GM18870 (cell line): Measurements from ENCODE around the gene XPNPEP3.
"Not testable (repeated sequence)": the region's sequence is repeated elsewhere in the genome, so short reads cannot be mapped to it uniquely, and the experiment has no call there.

Experiments used
- ATAC-seq: cut with Tn5 transposase; IDR thresholded peaks from one replicate; pipeline ENCODE4 v1.9.1; 2021; ENCODE audit warnings: moderate library complexity; ENCODE audit not compliant: unreplicated experiment

Gene XPNPEP3

GRCh38 chr22:40856513-40857308 is at the start of gene XPNPEP3, which contains the start of gene ST13:
TSS of gene XPNPEP3 (plus strand) at chr22:40857148. CDS start at chr22:40857182, 34 bp downstream.
TSS of gene ST13 (minus strand) at chr22:40856639. CDS start at chr22:40856540, 99 bp downstream.
- ATAC-seq, result peak; percentile 74

- no peak for ATAC-seq
Observed at GRCh38 chr22:40808018-40808841, 48.7 kb upstream of the XPNPEP3 start.

- ATAC-seq, result no peak
Observed at GRCh38 chr22:40813912-40814315, 43.0 kb upstream of the XPNPEP3 start.

- ATAC-seq, result no peak
Observed at GRCh38 chr22:40817737-40818136, 39.2 kb upstream of the XPNPEP3 start.

DNA sequence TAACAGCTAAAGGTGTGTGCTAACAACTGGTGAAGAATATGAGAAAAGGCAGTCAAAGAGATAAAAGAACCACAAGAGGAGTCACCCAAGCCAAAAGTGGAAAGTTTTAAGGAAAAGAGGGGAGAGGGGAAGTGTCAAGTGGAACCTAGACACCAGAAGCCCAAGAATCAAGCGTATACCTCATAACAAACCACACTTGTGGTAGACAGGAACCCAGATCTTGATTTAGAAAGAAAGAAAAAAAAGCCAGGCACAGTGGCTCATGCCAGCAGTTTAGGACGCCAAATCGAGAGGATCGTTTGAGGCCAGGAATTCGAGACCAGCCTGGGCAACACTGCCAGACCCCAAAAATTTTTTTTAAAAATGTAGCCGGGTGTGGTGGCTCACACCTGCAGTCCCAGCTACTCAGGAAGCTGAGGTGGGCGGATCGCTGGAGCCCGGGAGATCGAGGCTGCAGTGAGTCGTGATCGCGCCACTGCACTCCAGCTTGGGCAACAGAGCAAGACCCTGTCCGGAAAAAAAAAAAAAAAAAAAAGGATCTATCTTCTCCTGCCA is 38.7 kb upstream of the XPNPEP3 start:
- no peak for ATAC-seq

DNA sequence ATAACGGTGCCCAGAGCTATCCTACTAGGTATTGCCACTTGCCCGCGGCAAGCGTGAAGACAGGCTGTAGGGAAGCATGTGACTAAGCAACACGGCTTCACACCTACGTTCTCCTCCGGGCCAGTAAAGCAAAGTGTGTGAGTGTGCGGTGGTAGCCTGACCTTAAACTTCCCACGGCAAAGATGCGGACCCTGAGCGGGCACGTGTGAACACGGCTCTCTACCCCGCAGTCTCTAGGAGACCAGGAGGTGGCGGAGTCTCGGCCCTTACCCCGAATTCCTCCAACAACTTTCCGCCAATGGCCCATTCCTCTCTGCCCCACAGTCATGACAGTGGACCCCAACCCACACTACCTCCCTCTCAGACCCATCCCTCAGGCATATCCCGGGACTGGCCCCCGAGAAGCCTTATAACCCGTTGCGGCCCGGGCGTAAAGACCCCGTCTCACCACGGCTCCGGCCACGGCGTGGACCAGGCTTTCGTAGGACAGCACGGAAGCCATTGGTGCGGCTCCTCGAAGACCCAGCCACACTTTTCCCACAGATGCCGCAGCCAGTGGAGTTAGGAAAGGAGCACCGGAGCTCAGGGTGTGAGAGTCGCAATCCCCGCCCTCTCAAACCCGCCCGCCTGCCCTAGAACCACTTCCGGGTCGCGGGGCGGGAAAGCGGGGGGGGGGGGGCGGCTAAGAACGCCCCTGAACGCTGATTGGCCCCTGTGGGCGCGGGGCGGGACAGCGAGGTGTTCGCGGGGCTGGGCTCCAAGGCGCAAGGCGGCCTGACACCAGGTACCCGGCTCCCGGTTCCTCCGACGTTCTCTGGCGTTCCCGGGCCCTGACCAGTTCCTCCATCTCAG is 38.0 kb upstream of the XPNPEP3 start, which contains the start of gene SLC25A17:
SLC25A17 (minus strand) TSS at position 600 of the 852 bp plus-strand sequence; CDS start at position 502, 98 bp downstream.
- ATAC-seq, result no peak

DNA sequence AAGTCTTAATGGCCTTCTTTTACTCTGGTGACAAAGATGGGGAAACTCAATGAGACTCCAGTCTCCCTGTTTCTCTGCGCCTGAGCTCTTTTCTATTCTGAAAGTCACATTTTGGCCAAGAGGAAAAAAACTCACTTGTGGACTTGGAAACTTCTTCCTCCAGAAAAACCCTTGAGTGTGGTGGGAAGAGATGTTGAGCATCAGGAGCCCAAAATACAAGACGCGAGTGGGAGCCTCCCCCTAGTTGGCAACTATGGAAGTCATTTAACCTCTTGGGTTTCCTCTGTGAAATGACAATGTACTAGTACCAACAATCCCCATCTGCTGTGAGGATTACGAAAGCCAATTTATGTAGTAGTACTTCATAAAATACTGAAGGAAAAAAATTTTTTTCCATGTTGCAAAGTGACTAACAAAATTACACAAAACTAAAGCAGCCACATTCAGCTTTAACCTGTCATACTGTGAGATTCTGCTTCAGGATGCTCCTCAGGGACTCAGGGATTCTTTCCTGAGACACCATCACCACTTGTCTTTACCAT is 37.3 kb upstream of the XPNPEP3 start:
- no peak for ATAC-seq

DNA sequence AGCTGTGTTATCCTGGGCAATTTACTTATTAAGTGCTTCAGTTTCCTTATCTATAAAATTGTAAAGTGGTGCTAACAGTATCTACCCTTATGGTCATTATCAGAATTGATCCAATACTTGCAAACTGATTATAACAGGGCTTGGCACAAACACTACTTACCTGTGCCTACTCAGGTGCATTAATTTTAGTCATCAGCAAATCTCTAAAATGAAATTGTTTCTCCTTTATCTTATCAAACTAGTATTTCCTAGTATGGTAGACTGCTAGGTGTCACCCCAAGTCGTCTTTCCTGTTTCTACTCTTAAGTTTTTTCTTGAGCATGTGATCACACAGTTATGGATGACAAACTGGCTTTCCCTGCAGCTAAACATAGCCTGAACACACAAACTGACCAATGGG is 33.5 kb upstream of the XPNPEP3 start:
- ATAC-seq, result no peak

DNA sequence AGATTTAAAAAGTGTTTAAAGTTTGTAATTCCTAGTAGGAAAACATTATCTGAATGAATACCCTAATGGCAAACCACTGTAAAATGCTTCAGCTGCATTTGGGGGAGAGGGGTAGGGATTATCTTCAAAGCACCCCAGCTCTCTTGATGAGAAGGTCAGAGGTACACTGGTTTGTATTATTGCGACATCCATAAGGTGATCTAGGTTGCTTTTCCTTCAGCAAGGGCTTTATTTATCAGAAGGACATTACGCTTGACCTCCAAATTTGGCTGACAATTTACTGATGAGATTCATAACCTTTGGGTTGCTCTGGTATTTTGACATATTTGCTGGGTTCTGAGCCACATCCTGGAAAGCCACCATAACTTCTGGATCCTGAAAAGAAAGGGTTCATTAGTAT is 30.7 kb upstream of the XPNPEP3 start:
- not testable (repeated sequence) for ATAC-seq

DNA sequence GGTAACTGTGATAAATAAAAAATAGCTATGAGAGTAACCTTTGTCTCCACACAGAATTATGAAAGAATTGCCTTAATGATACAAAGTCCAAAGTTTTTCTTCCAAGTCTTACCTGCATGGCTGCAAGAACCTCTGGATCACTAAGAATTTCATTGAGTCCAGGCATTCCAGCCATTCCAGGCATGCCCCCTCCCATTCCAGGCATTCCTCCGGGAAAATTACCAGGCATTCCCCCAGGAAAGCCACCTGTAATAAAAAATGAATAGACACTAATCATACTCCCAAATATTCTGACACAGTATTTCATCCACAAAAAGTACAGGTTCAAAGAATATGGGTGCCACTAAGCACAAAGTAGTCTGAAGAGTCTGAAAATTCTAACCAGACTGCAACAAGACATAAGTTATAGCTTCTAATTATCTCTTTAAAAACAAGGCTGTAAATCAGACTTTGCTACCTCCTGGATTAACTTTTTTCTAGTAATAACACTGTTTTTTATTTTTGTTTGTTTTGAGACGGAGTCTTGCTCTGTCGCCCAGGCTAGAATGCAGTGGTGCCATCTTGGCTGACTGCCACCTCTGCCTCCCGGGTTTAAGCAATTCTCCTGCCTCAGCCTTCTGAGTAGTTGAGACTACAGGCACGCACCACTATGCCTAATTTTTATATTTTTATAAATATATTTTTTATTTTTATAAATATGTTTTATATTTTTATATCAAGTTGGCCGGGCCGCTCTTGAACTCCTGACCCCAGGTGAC is 29.8 kb upstream of the XPNPEP3 start:
- no peak for ATAC-seq

DNA sequence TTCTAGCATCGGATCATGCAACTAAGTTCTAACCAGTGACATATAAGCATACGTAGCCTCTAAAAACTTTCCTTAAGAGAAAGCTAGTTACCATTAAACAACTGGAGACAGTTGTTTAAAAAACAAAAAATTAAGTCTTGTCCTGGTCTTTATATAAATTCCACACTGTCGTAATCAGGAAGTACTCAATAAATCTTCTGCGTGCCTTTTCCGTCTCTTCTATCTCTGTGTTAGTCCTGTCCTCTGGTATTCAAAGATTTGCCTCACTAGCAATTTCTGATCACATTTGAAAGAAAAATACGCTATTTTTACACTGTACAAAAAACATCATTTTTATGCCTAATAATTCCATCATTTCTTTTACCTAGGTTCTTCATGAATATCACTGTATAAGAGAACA is 27.8 kb upstream of the XPNPEP3 start:
- no peak for ATAC-seq

DNA sequence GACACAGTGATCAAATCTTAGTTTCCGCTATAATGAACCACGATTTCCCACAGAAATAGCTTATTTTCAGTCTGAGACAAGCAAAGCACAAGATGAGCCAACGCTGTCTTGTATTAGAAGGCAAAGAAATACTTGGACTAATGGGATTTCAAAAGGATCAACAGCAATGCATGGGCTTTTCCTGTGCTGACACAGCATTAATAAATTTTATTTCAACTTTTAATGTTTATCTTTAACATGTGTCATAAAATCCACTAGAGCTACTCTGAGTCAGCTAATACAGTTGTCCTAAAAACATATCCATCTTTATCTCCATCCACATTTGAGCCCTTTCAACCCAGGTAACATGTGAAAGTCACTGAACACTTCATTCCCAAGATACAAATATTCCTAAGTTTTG is 22.3 kb upstream of the XPNPEP3 start:
- ATAC-seq, result no peak

DNA sequence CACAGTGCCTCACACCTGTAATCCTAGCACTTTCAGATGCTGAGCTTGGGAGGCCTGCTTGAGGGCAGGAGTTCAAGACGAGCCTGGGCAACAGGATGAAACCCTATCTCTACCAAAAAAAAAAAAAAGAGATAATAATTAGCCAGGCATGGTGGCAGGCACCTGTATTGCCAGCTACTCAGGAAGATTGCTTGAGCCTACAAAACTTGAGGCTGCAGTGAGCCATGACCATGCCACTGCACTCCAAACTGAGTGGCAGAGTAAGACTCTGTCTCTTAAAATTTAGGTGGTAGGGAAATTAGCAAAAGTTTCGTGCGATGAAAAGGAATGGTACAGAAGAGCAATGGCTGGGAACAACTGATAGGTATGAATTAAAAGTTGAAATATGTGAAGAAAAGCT is 18.5 kb upstream of the XPNPEP3 start:
- ATAC-seq, result no peak

DNA sequence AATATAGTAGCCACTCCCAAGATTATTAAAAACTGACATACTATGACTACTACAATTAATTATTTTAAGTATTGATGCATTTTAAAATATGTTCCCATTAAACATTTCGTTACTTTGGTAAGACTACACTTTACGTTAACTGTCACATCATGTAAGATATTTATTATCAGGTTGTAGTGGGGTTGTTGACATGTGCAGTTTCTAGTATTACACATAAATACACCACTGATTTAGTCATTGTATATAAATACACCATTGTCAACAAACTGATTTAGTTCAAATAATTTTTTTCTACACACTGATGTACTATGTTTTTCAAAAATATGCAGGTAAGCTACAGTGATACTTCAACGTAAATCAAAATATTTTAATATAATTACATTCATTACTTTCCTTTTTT is 12.0 kb upstream of the XPNPEP3 start:
- ATAC-seq, result no peak

GRCh38 chr22:40845816-40846215 is 11.1 kb upstream of the XPNPEP3 start:
- ATAC-seq, result not testable (repeated sequence)

GRCh38 chr22:40853333-40853732 is 3.6 kb upstream of the XPNPEP3 start:
- ATAC-seq, result no peak

DNA sequence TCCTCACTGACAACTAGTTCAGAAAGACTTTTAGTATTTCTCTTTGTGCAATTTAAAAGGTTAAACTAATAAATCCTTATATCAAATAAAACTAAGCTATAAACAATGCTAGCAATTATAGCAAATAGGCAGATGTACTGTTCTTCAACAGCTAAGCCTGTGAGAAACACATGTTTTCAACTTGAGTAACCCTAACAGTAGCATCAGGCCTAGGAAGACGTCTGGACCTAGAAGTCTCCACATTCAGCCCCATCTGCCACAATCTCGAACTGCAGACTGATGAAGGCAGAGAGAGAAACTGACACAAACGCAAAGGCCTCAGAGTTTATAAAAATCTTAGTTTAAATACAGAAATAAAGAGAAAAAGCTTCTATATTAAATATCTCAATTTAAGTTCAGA is 3.0 kb upstream of the XPNPEP3 start:
- ATAC-seq, result no peak

DNA sequence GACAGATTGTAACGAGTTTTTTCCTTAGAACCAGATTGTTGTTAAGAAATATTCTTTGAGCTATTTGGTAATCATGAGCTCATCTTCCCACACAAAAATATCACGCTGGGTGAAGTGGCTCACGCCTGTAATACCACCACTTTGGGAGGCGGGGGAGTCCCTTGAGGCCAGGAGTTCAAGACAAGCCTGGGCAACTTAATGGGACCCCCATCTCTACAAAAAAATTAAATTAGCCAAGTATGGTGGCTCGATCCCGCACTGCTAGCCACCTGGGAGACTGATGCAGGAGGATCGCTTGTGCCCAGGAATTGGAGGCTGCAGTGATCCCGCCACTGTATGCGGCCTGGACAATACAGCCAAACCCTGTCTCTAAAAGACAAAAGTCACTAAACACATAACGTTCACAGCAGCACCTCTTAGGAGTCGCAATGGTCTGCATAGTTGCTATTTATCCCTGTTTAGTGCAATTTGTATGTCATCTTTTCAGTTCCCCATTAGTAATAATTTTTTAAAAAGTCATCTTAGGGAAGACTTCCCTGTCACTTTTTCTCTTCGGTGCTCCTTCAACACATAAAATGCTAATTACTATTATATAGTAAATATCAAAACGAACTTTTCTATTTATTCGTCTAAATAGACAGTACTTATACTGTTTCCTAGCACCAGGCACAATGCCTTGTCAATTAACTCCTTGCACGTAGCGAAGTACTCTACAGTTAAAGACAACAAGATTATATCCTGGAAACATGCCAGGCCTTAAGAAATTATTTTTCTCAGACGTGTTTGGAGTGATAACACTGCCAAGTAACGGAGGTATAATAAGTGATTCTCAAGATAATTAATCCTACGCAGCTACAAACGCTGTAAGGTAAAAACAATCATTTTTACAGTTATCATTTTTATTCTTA is 1.6 kb upstream of the XPNPEP3 start:
- ATAC-seq, result no peak
